Left colon (tissue), 2 donors: Measurements from ENCODE around the gene ATP9A. TPM values are rescaled to one million over a fixed set of nuclear protein-coding genes. Genes with fewer than 3 reads are reported as not detected.
"Not testable (repeated sequence)": the region's sequence is repeated elsewhere in the genome, so short reads cannot be mapped to it uniquely, and the experiment has no call there.

Source experiments
- ATAC-seq: fragments of 200-7000 bp; cut with Tn5 transposase; one replicate; pipeline ENCODE4 v1.9.1; 2020; ENCODE audit warnings: mild to moderate bottlenecking, moderate library complexity
- DNase-seq, 2 donors: peaks; one replicate each; pipeline ENCODE4 v3.0.0-alpha.2; 2020
- intact Hi-C, 2 donors: fragments of 100-400 bp; cut with DNase I in 1 of 2; cut with micrococcal nuclease in 1 of 2; formaldehyde crosslinking; loops; one replicate each; pipeline versions ENCODE4 v1.11.2 to v1.14.0; 2022; cut with DNase I, micrococcal nuclease
- total RNA-seq, 2 donors: library from RNA; stranded (reverse); fragmentation: NEBNext Ultra II Directional; extraction: Animal tissue kit (Norgen Biotek cat#: 25700); gene quantifications; one replicate each; pipeline ENCODE4 v1.2.1, GENCODE V29; 2021
- donor health status: DM: no; HTN: no; CAD: no.
- donor health status: DM: yes; HTN: yes; CAD: no.

ATP9A gene
- total RNA-seq, 2 donors from 2014 or later = 66.8 to 90.1 TPM

DNA sequence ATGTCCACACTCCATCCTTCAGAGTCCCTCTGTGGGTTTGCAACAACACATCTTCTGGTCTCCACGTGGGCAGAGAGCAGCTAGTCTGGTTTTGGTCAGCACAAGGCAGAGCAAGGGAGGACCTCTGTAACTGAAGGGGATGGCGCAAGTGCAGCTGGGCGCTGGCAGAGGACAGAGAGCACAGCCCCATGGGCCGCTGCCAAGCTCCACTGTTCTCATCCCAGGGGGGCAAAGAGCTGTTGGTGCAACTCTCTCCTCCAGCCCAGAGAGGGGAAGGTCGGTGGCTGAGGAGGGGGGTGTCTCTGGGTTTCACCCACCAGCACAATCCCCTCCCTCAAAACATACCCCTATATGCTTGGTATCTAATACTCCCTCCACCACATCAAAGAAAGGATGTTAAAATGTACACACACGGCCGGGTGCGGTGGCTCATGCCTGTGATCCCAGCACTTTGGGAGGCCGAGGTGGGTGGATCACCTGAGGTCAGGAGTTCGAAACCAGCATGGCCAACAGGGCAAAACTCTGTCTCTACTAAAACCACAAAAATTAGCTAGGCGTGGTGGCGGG, 9.1 kb downstream of the ATP9A start:
- ATAC-seq = no peak
- DNase-seq = peak in 1 of 2 donors; percentile 27
- intact Hi-C loops = no loop called here

DNA sequence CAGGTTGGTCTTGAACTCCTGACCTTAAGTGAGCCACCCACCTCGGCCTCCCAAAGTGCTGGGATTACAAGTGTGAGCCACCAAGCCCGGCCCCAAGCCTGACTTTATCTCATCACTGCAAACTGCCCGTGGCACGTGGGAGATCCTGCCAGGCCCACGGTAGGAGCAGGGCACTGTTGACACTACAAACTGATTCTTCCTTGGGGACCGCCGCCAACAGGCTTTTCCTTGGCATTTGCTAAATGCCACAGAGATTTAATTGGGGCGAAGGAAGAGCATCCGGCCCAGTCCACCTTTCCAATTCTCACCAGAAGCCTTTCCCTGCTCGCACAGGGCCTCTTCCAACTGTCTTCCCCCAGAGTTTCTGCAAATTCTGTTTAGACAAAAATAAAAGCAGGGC, 11.0 kb downstream of the ATP9A start:
- no peak for DNase-seq
- ATAC-seq = no peak
- intact Hi-C loops = no loop called here

DNA sequence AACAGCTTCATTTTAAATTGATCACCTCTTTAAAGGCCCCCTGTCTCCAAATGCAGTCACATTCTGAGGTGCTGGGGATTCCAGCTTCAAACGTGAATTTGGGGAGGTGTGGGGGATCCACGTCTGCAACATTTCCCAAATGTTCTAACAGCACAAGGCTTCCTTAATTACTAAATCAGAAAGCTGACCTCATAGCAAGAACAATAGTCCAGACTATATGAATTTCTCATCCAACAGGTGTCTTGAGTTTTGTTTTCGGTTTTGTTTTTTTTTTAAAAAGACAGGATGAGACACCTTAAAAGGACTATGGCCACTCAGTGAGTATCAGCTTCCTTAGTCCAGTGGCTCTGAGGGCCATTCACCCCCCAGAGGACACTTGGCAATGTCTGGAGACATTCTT, 11.5 kb downstream of the ATP9A start:
- DNase-seq (no peak), ATAC-seq (no peak)
- intact Hi-C loops = no loop called here

DNA sequence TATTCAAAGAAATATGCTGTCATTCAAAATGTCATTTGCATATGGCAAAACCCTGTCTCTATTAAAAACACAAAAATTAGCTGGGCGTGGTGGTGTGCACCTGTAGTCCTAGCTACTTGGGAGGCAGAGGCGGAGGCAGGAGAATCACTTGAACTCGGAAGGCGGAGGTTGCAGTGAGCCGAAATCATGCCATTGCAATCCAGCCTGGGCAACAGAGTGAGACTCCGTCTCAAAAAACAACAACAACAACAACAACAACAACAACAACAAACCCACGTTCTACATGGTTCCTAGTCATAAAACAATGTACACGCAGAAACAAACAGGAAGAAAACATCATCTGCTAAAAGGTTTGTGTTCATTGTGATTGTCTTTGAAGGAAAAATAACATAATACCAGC, 15.0 kb downstream of the ATP9A start:
- DNase-seq, ATAC-seq, intact Hi-C loops: not testable (repeated sequence)

DNA sequence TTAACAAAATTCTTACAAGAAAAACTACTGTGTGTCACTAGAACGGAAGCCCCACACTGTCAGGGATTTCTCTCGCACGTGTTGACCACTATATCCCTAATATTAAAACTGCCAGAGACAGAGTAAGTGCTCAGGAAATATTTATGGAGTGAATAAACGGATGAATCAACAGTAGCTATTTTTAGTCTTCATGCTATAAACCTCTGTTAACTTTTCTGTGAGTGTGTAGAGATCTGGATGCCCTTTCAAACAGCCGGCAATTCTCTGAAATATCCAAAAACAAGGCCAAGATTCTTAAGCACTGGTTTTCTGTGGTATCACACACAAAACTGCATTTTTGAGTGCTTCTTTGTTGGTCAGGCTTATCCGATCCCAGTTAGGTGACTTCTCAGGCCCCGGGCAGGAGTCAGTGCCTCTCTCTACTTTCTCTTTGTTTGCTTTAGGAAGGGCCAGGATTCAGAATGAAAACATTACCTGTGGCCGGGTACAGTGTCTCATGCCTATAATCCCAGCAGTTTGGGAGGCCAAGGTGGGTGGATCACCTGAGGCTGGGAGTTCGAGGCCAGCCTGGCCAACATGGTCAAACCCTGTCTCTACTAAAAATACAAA, 15.7 kb downstream of the ATP9A start:
- intact Hi-C loops = no loop called here
- ATAC-seq (peak; percentile 31), DNase-seq (no peak)

DNA sequence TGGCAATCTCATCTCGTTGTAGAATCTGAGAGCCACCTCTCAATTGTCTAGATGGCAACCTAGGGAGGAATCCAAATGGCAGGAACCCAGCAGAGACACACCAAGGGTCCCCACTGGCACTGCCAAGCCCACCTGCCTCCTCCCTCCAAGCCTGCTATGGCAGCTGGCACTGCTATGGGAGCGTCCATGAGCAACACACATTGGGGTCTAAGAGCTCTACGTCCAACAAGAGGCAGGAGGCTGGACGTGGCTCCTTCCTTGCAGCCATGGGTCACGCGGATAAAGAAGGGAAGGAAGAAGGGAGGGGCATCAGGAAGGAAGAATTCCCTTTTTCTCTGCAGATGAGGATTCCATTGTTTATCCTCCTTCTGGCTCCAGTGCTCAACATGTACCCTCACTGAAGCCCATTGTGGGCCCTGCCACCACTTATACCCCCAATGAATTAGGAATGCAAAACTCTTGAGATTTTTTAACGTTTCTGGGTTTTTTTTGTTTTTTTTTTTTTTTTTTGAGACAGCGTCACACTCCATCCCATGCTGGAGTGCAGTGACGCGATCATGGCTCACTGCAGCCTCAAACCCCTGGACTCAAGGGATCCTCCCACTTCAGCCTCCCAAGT, 17.3 kb downstream of the ATP9A start:
- DNase-seq (no peak), ATAC-seq (no peak)
- intact Hi-C loops = no loop called here

DNA sequence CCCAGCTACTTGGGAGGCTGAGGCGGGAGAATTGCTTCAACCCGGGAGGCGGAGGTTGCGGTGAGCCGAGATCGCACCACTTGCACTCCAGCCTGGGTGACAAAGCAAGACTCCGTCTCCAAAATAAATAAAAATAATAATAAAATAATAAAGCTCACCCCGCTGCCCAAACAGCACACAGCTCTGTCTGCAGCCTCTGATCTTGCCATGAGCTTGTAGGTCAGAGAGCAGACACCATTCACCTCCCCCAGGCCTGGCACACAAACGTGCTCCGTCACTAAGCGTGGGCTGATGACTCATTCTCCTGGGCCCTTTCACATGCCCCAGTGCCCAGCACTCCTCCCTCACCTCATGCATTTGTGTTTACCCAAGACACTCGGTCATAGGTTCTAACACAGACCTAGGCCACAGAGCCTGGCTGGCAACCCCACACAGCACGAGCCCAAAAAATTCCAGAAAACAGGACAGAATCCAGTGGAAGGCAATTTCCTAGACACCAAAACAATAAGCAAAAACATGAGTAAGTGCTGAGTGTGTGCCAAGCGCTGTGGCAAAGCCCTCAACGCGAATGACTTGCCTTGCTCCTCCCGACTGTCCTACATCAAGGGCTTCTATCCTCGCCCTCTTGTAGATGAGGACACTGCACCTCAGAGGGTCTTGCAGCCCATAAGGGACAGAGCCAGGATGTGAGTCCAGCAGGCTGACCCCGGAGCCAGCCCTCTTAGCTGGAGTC, 18.0 kb downstream of the ATP9A start:
- intact Hi-C loops = no loop called here
- ATAC-seq (peak; percentile 95), DNase-seq (peak; percentile 80 to 93)

DNA sequence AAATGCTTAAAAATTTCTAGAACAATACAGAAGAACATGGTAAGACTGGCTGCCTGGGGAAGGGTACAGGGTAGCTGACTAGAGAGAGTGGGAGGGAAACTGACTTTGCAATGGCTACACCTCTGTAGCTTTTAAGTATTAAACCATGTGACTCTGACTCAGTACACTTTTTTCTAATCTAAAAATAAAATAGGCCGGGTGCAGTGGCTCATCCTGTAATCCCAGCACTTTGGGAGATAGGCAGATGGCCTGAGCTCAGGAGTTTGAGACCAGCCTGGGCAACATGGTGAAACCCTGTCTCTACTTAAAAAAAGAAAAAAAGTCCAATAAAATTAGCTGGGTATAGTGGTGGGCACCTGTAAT, 18.5 kb downstream of the ATP9A start:
- intact Hi-C loops = no loop called here
- ATAC-seq (peak; percentile 1), DNase-seq (no peak)

DNA sequence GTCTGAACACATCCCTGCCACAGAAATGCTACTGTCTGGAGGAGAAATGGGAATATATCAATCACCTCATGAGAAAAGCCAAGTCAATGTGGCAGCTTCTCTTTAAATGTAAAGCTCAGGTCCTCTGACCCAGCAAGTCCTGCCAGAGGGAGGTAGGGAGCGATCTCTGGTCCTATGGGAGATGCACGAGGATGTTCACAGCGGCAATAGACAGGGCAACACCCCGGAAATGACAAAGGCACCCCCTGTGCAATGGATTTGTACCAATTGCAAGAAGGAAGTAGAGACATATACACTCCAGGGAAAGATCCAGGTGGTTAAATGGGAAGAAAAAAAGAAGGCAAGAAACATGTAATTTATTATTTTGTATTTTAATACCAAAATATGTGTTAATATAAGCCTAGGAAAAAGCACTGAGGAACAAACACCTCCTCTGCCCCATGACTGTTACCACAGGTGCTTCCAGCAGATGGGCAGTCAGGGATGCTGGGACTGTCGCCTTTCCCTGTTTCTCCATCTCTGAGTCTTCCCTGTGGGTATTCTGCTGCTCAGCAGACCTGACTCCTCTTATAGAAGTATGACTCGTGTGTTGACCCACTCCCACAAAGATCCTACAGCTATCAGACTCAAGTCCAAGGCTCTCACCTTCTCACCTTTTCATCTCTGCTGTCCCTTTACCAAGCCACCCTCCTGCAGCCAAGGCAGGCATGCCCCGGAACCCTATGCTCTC, 20.8 kb downstream of the ATP9A start:
- intact Hi-C loops = no loop called here
- peak in 1 of 2 donors; percentile 62 for DNase-seq
- peak; percentile 9 for ATAC-seq

DNA sequence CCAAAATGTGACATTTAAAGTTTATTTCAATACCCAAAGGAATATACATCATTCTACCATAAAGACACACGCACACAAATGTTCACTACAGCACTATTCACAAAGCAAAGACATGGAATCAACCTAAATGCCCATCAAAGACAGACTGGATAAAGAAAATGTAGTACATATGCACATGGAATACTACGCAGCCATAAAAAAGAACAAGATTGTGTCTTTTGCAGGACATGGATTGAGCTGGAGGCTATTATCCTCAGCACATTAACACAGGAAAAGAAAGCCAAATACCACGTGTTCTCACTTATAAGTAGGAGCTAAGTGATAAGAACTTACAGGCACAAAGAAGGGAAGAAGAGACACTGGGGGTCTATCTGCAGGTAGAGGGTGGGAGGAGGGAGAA, 22.4 kb downstream of the ATP9A start:
- DNase-seq = no peak
- intact Hi-C loops = no loop called here
- ATAC-seq = no peak

DNA sequence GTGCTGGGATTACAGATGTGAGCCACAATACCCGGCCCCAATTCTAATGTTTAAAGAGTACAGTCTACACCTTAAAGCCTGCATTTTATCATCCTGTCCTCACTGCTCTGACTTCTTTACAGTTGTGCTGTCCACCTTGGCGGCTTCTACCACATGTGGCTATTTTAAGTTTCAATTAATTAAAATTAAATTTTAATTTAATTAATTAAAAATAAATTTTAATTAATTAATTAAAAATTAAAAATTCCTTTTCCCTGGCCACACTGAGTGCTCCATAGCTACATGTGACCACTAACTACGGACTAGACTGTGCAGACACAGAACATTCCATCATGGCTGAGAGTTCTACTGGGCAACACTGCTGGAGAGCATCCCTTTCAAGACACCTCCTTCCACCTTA, 27.4 kb downstream of the ATP9A start:
- DNase-seq = no peak
- intact Hi-C loops = no loop called here
- ATAC-seq = no peak

DNA sequence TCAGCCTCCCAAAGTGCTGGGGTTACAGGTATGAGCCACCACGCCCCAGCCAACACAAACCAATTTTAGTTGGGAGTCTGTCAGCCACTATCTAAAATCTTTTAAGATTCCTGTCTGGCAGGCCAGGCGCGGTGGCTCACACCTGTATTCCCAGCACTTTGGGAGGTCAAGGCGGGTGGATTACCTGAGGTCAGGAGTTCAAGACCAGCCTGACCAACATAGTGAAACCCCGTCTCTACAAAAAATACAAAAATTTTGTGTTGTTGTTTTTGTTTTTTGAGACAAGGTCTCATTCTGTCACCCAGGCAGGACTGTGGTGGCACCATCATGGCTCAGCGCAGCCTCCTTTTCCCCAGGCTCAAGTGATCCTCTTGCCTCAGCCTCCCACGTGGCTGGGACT, 27.9 kb downstream of the ATP9A start:
- ATAC-seq, DNase-seq, intact Hi-C loops: not testable (repeated sequence)

DNA sequence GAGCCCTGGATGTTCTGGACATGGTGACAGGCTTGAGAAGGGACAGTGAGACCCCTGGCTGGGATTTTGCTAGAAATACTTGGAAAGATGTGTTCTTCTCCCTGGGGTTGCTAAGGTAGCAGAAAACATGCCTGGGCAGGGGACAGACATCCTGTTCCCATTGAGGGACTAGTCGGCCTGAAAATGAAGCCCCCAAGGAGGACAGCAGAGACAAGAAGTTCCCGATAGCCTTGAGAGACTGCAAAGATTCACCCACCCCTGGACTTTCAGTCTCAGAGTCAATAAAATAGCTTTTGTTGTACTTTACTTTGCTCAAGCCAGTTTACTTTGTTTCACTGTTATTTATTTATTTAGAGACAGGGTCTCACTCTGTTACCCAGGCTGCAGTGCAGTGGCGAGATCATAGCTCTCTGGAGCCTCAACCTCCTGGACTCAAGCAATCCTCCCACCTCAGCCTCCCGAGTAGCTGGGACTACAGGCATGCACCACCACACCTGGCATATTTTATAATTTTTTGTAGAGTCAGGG, 28.4 kb downstream of the ATP9A start:
- intact Hi-C loops = no loop called here
- ATAC-seq (no peak), DNase-seq (no peak)

DNA sequence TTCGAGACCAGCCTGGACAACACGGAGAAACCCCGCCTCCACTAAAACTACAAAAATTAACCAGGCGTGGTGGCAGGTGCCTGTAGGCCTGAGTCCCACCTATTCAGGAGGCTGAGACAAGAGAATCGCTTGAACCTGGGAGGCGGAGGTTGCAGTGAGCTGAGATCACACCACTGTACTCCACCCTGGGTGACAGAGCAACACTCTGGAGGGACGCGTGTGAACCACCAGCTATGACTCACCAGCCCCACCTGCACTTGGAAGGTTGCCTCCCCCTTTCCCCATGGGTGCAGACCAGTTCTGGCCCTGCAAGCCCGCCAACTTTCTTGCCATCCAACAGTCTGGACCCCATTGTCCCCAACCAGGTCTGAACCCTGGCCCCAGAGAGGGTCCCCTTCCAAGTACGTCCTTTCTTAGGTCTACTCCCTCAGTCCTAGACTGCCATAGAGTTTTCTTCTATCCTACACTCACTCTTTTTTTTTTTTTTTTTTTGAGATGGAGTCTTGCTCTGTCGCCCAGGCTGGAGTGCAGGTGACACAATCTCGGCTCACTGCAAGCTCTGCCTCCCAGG, 29.2 kb downstream of the ATP9A start:
- intact Hi-C loops = no loop called here
- peak; percentile 19 for ATAC-seq
- peak in 1 of 2 donors; percentile 55 for DNase-seq

DNA sequence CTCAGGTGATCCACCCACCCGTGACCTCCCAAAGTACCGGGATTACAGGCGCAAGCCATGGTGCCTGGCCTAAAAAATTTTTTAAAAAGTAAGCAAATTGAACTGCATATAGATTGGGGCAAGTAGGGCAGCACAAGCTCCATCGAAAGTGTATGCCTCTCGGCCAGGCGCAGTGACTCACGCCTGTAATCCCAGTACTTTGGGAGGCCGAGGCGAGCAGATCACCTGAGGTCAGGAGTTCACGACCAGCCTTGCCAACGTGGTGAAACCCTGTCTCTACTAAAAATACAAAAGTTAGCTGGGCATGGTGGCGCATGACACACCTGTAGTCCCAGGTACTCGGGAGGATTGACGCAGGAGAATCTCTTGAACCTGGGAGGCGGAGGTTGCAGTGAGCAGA, 29.9 kb downstream of the ATP9A start:
- DNase-seq, intact Hi-C loops, ATAC-seq: not testable (repeated sequence)

DNA sequence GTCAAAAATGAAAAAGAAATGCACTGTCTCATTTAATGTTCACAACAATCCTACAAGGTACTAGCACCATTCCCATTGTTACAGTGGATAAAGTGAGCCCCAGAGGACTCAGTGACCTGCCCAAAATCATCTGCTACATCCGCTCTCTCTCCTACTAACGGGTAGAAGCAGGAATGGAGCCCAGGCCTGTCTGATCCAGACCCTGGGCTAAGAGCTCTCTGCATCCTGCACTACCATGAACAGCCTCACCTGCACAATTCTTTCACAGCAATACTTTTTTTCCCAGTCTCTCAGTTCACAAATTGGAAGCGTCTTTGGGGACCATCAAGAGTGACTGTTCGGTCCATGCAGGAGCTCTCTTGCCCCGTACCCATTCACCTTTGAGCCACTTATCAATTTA, 31.2 kb downstream of the ATP9A start:
- DNase-seq (no peak), ATAC-seq (no peak)
- intact Hi-C loops = no loop called here

DNA sequence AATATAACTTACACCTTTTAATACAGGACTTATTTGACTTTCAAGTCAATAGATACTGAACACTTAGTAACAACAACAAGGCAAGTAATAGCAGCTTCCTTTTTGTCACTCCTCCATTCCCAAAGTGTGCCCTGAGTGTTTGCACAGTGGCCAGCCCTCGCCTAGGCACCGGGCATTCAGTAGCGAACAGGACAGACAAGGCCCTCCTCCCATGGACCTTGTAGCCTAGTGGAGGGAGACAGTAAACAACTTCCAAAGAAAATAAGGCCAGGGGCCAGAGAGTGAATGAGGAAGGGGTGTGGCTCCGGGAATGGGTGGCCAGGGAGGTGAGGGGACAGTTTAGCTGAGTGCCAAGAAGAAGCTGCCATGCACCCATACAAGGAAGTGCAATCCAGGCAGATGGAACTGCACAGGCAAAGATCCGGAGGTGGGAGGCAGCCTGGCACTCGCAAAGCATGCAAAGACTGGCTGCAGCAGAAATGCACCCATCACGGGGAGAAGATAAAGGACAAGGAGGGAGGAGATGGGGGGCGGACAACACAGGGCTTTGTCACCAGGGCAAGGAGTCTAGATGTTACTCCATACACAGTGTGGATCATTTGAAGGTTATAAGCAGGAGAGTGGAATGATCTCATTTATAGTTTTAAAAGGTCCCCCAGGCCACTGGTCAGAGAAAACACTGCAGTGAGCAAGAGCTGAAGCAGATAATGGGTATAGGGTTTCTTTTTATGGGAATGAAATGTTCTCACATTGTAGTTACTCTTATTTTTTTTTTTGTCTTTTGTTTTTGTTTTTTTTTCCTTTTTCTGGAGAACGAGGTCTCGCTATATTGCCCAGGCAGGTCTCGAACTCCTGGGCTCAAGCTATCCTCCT, 32.2 kb downstream of the ATP9A start:
- intact Hi-C loops = no loop called here
- DNase-seq (peak; percentile 58 to 83), ATAC-seq (peak; percentile 88)
